K562 (cell line): ENCODE measurements around the gene RPLP2. TPM values are rescaled to one million over a fixed set of nuclear protein-coding genes. Genes with fewer than 3 reads are reported as not detected.

Experiments used
- E2F3 ChIP-seq: fragments of 250-450 bp; sonication (Bioruptor Pico); IDR thresholded peaks from 2 replicates; pipeline ENCODE4 v1.4.0; 2020; ENCODE audit warnings: mild to moderate bottlenecking
- EP400 ChIP-seq: fragments of 450-650 bp; IDR thresholded peaks from 2 replicates; pipeline ENCODE4 v1.6.1; 2017; ENCODE audit warnings: antibody characterized with exemption, mild to moderate bottlenecking, moderate library complexity
- HCFC1 ChIP-seq: IDR thresholded peaks from 2 replicates; pipeline ENCODE4 v1.6.1; 2012; ENCODE audit warnings: low read depth, low read length, improper control_type of control experiment
- MAZ ChIP-seq, 2 experiments: fragments of 450-650 bp in 1 of 2; sonication (generic) in 1 of 2; formaldehyde crosslinking; IDR thresholded peaks in 1 of 2; conservative IDR thresholded peaks in 1 of 2; 2 replicates each; pipeline versions ENCODE4 v1.4.0 to v1.5.0; 2020; ENCODE audit warnings: mild to moderate bottlenecking in 1 of 2, missing genetic modification reagents in 1 of 2
- polyA plus RNA-seq, 8 experiments: library from polyadenylated mRNA; depleted of rRNA in 4 of 8; stranded (reverse) in 5 of 8; unstranded in 3 of 8; fragments of >200 nt; fragmentation: Nextera tagmentation in 2 of 8; fragmentation: Illumina TruSeq in 1 of 8; extraction: Ambion mirVana in 2 of 8; extraction: Trizol in 1 of 8; gene quantifications; 2 replicates each; pipeline versions ENCODE4 v1.2.1 to v1.2.3, GENCODE V29; 2011 to 2014; ENCODE audit warnings: inconsistent platforms in 1 of 8, missing spikeins in 1 of 8
- total RNA-seq, 7 experiments: library from RNA; depleted of rRNA in 6 of 7; stranded (reverse); fragments of >200 nt in 6 of 7; fragmentation: Illumina TruSeq in 2 of 7; extraction: Trizol in 2 of 7; gene quantifications; 2 replicates each; pipeline versions ENCODE4 v1.2.1 to v1.2.3, GENCODE V29; 2011 to 2021; ENCODE audit warnings: low replicate concordance in 1 of 7
- TF ChIP-seq, protein P1 (sequence below): sonication (generic); formaldehyde crosslinking; IDR thresholded peaks from 2 replicates; pipeline ENCODE4 v1.8.0; 2023; ENCODE audit warnings: mild to moderate bottlenecking, missing genetic modification reagents
- TF ChIP-seq, protein P2 (sequence below): fragments of 250-450 bp; sonication (Bioruptor Pico); IDR thresholded peaks from 2 replicates; pipeline ENCODE4 v1.6.1; 2021; ENCODE audit warnings: mild to moderate bottlenecking

Gene RPLP2
- total and polyA plus RNA-seq, 9 of the 15 experiments (the other 6 are each of a cell fraction or from before 2014, with no cell fraction given) = 528 to 3,807 (median 1,633) TPM

DNA sequence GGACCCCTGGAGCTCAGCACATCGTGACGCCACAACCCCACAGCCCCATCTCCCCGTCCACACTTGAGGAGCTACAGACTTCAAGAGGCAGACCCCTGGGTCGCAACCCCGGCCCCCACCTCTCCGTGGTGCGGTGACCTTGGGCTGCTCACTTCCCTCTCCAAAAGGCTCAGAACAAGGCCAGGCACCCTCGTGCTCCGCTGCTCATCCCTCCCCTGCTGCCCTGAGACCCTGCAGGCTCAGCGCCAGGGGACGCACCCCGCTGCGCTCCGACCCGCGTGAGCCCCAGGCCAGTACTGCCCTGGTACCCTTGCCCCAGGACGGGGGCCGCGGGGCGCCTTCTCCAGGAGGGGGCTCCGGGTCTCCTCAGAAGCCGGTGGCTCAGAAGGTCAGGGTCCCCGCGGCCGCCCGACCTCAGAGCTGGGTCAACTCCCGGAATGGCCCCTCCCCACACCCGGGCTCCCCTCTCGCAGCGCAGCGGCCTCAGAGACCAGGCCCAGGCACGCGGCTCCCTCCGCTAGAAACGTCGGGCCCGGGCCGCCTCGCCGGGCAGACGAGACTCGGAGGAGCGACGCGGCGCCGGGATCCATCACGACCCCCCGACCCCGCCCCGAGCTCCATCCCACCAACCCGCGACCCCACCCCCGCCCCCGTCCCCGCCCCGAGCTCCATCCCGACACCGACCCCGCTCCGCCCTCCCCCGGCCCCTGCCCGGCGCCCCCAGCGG is 33.0 kb upstream of the RPLP2 start (continued):
- TF ChIP-seq HCFC1 (no peak), EP400 (peak; percentile 64; the same call in 1 of the 2 replicates), E2F3 (CRISPR knock-in tag) (0 out of 2 replicates have a peak, but pooled peaks have one; percentile 16), MAZ (CRISPR knock-in tag; conservative IDR thresholded peaks at IDR 0.05 in 1 of 2, IDR thresholded peaks at IDR 0.05 in 1 of 2) (peak; percentile 20 to 36; a peak in 3 of 4 replicates)
- TF ChIP-seq, protein P1, sequence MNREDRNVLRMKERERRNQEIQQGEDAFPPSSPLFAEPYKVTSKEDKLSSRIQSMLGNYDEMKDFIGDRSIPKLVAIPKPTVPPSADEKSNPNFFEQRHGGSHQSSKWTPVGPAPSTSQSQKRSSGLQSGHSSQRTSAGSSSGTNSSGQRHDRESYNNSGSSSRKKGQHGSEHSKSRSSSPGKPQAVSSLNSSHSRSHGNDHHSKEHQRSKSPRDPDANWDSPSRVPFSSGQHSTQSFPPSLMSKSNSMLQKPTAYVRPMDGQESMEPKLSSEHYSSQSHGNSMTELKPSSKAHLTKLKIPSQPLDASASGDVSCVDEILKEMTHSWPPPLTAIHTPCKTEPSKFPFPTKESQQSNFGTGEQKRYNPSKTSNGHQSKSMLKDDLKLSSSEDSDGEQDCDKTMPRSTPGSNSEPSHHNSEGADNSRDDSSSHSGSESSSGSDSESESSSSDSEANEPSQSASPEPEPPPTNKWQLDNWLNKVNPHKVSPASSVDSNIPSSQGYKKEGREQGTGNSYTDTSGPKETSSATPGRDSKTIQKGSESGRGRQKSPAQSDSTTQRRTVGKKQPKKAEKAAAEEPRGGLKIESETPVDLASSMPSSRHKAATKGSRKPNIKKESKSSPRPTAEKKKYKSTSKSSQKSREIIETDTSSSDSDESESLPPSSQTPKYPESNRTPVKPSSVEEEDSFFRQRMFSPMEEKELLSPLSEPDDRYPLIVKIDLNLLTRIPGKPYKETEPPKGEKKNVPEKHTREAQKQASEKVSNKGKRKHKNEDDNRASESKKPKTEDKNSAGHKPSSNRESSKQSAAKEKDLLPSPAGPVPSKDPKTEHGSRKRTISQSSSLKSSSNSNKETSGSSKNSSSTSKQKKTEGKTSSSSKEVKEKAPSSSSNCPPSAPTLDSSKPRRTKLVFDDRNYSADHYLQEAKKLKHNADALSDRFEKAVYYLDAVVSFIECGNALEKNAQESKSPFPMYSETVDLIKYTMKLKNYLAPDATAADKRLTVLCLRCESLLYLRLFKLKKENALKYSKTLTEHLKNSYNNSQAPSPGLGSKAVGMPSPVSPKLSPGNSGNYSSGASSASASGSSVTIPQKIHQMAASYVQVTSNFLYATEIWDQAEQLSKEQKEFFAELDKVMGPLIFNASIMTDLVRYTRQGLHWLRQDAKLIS = peak; percentile 84; the same call in 1 of the 2 replicates
- TF ChIP-seq, protein P2, sequence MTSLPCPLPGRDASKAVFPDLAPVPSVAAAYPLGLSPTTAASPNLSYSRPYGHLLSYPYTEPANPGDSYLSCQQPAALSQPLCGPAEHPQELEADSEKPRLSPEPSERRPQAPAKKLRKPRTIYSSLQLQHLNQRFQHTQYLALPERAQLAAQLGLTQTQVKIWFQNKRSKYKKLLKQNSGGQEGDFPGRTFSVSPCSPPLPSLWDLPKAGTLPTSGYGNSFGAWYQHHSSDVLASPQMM = no peak
